Esophagus (tissue), 2 donors: ENCODE measurements around the gene PACRG. TPM values are rescaled to one million over a fixed set of nuclear protein-coding genes. Genes with fewer than 3 reads are reported as not detected.

Experiments used
- H3K27ac ChIP-seq, 2 donors: one replicate each; pipeline ENCODE4 v1.5.1; 2013; ENCODE audit warnings: low read depth in 2 of 2, mild to moderate bottlenecking in 2 of 2, inconsistent platforms in 1 of 2, low read length in 1 of 2, moderate library complexity in 1 of 2
- H3K27me3 ChIP-seq, 2 donors: one replicate each; pipeline ENCODE4 v1.6.1; 2013; ENCODE audit warnings: low read length in 2 of 2, control low read depth in 1 of 2, mild to moderate bottlenecking in 1 of 2; ENCODE audit not compliant: insufficient read depth in 2 of 2, control insufficient read depth in 1 of 2
- H3K36me3 ChIP-seq, 2 donors: one replicate each; pipeline ENCODE4 v1.6.1; 2013; ENCODE audit warnings: low read length in 1 of 2; ENCODE audit not compliant: control insufficient read depth in 2 of 2, insufficient read depth in 2 of 2
- H3K4me1 ChIP-seq, 2 donors: one replicate each; pipeline ENCODE4 v1.6.1; 2013; ENCODE audit warnings: low read length in 1 of 2; ENCODE audit not compliant: control insufficient read depth in 2 of 2, insufficient read depth in 2 of 2
- H3K4me3 ChIP-seq, 2 donors: one replicate each; pipeline ENCODE4 v1.5.1; 2013; ENCODE audit warnings: low read length in 2 of 2, mild to moderate bottlenecking in 2 of 2, low read depth in 1 of 2, moderate library complexity in 1 of 2
- H3K9me3 ChIP-seq, 2 donors: one replicate each; pipeline ENCODE4 v1.6.1; 2013; ENCODE audit warnings: mild to moderate bottlenecking in 2 of 2, low read depth in 1 of 2, low read length in 1 of 2, moderate library complexity in 1 of 2; ENCODE audit not compliant: control insufficient read depth in 2 of 2, insufficient read depth in 1 of 2
- WGBS, 2 donors: extraction: QIAGEN DNeasy Blood & Tissue Kit; methylation state at CpG; one replicate each; pipeline ENCODE4 v1.1.7; 2013; 5-methylcytosine and 5-hydroxymethylcytosine counted together
- polyA plus RNA-seq, 2 donors: library from polyadenylated mRNA; stranded (reverse); fragments of 200-250 nt; gene quantifications; one replicate each; pipeline ENCODE4 v1.2.3, GENCODE V29; 2013
- donor health status: healthy with polysubstance abuse.
- donor health status: Bipolar disorder and iron deficiency.

Gene PACRG
- polyA plus RNA-seq, 2 donors = 0.39 to 0.44 TPM

GRCh38 chr6:162688751-162689345, 38.9 kb upstream of the PACRG start:
- Histone ChIP-seq H3K9me3 (no peaks in the 10 kb centered on the region), H3K4me3 (no peak overlapping the region), H3K27me3 (no peaks in the 10 kb centered on the region), H3K36me3 (no peaks in the 10 kb centered on the region), H3K27ac (no peak overlapping the region), H3K4me1 (no peaks in the 10 kb centered on the region)
- WGBS, 2 donors = 73 to 84% methylated on average over 3 of the region's 3 CpGs

- no peaks in the 10 kb centered on the region for H3K36me3 ChIP-seq
- no peaks in the 10 kb centered on the region for H3K4me1 ChIP-seq
- 67 to 70% methylated on average over 5 of the region's 5 CpGs for WGBS, 2 donors
Measured at GRCh38 chr6:162690158-162690557, 37.6 kb upstream of the PACRG start.

GRCh38 chr6:162697872-162698403, 29.8 kb upstream of the PACRG start:
- H3K36me3 ChIP-seq = no peaks in the 10 kb centered on the region
- no peaks in the 10 kb centered on the region for H3K9me3 ChIP-seq
- no peaks in the 10 kb centered on the region for H3K4me1 ChIP-seq
- H3K27ac ChIP-seq = no peak overlapping the region
- H3K4me3 ChIP-seq = no peak overlapping the region
- H3K27me3 ChIP-seq = no peaks in the 10 kb centered on the region
- 40 to 45% methylated on average over 1 of the region's 1 CpG for WGBS, 2 donors

More at GRCh38 chr6:162690158-162690557, 37.6 kb upstream of the PACRG start:
- no peaks in the 10 kb centered on the region for H3K27me3 ChIP-seq
- no peaks in the 10 kb centered on the region for H3K9me3 ChIP-seq
- H3K27ac ChIP-seq = no peak overlapping the region
- H3K4me3 ChIP-seq = no peak overlapping the region

DNA sequence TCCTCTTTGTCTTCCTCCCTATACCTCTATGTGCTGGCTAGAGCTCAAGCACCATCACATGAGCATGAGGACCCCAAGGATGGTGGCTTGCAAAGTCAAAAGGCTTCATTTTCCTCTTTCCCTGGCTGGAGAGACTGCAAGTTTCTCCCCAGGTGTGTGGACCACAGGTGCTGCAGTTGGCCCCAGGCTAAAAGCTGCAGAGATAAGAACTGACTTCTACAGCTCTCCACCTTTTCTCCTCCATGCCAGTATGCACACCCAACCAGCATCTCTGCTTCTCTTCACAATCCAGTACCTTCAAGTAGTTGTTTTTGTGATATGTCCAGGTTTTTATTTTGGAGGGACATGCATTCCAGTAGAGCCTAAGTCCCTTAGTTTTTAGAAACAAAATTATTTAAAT, 29.3 kb upstream of the PACRG start:
- H3K27ac ChIP-seq = no peak overlapping the region
- no peaks in the 10 kb centered on the region for H3K36me3 ChIP-seq
- H3K4me3 ChIP-seq = no peak overlapping the region
- H3K27me3 ChIP-seq = no peaks in the 10 kb centered on the region
- H3K9me3 ChIP-seq = no peaks in the 10 kb centered on the region
- no peaks in the 10 kb centered on the region for H3K4me1 ChIP-seq

GRCh38 chr6:162699961-162700360, 27.8 kb upstream of the PACRG start:
- 72 to 80% methylated on average over 2 of the region's 2 CpGs for WGBS, 2 donors
- Histone ChIP-seq H3K4me3 (no peak overlapping the region), H3K27me3 (no peaks in the 10 kb centered on the region), H3K9me3 (no peaks in the 10 kb centered on the region), H3K27ac (no peak overlapping the region), H3K4me1 (no peaks in the 10 kb centered on the region), H3K36me3 (no peaks in the 10 kb centered on the region)

DNA sequence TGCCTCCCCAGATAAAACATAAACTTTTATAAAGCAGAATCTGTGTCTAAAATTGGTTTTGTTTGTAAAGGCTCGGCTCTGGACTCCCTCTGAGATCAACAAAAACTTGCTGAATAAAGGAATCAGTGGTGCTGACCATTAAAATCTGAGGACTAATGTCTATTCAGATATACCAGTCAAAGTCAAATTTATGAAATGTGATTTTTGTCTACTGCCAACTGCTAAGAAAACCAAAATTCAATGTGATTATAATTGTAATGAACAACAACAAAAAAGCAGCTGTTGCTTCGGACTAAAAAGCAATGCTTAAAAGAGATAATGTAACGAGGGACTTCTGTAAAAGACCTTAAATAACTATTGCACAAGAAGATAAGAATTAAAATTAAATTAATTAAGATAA, 26.8 kb upstream of the PACRG start:
- H3K4me3 ChIP-seq = no peak overlapping the region
- no peaks in the 10 kb centered on the region for H3K27me3 ChIP-seq
- H3K9me3 ChIP-seq = no peaks in the 10 kb centered on the region
- H3K36me3 ChIP-seq = no peaks in the 10 kb centered on the region
- H3K27ac ChIP-seq = no peak overlapping the region
- WGBS, 2 donors = 85 to 86% methylated on average over 3 of the region's 3 CpGs
- H3K4me1 ChIP-seq = no peaks in the 10 kb centered on the region

- 86 to 89% methylated on average over 1 of the region's 1 CpG for WGBS, 2 donors
- H3K9me3 ChIP-seq = no peaks in the 10 kb centered on the region
- H3K4me1 ChIP-seq = no peaks in the 10 kb centered on the region
- H3K4me3 ChIP-seq = no peak overlapping the region
- no peaks in the 10 kb centered on the region for H3K27me3 ChIP-seq
- no peak overlapping the region for H3K27ac ChIP-seq
- no peaks in the 10 kb centered on the region for H3K36me3 ChIP-seq
Measured at GRCh38 chr6:162701551-162701950, 26.2 kb upstream of the PACRG start.

DNA sequence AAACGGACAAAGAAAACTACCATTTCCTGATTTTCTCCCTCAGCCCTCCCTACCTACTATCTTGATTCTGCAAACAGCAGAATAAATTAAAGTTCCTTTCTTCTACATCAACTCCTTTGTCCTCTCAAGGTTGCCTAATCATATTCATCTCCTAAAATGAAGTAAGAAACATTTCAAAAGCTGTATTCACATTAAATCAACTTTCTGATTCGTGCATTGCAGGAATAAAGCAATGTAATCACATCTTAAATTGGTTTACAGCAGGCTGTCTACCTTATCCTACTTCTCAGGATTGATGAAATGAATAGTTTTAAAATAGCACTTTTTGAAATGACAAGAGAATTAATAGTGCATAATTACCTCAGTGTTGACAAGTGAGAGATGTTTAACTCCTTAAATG, 25.3 kb upstream of the PACRG start:
- 67 to 72% methylated on average over 2 of the region's 2 CpGs for WGBS, 2 donors
- H3K27ac ChIP-seq = no peak overlapping the region
- no peaks in the 10 kb centered on the region for H3K36me3 ChIP-seq
- H3K4me3 ChIP-seq = no peak overlapping the region
- no peaks in the 10 kb centered on the region for H3K4me1 ChIP-seq
- no peaks in the 10 kb centered on the region for H3K27me3 ChIP-seq
- H3K9me3 ChIP-seq = no peaks in the 10 kb centered on the region

DNA sequence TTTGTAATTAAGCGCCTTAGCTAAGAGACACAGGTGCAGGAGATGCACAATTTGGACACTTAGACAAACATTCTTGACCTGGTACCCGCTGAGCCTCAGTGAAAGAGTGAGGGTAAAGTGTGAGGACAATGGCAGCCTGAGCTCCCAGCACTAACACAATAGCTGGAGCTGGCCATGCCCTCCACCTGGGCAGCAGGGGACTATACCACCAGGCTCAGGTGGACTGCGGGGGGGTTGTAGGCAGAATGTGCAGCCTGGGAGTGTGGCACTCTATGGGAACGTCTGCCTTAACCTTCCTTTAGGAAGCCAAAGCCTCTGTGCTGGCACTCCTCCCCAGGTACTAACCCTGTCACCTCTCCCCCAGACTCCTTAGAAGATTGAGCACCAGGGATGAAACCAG, 23.8 kb upstream of the PACRG start:
- Histone ChIP-seq H3K27ac (no peak overlapping the region), H3K4me3 (no peak overlapping the region), H3K4me1 (no peaks in the 10 kb centered on the region), H3K27me3 (no peaks in the 10 kb centered on the region), H3K9me3 (no peaks in the 10 kb centered on the region), H3K36me3 (no peaks in the 10 kb centered on the region)
- WGBS, 2 donors = 90 to 96% methylated on average over 4 of the region's 4 CpGs

- Histone ChIP-seq H3K4me3 (no peak overlapping the region), H3K4me1 (no peaks in the 10 kb centered on the region), H3K27ac (no peak overlapping the region), H3K27me3 (no peaks in the 10 kb centered on the region), H3K9me3 (no peaks in the 10 kb centered on the region), H3K36me3 (no peaks in the 10 kb centered on the region)
- 61 to 69% methylated on average over 4 of the region's 4 CpGs for WGBS, 2 donors
Measured at GRCh38 chr6:162705736-162706135, 22.0 kb upstream of the PACRG start.
